HepG2 (cell line): Measurements from ENCODE around the gene MEI1. TPM values are rescaled to one million over a fixed set of nuclear protein-coding genes. Genes with fewer than 3 reads are reported as not detected.

Experiments
- ATF7 ChIP-seq, 2 experiments: fragments of 450-650 bp in 1 of 2; sonication (generic) in 1 of 2; formaldehyde crosslinking in 1 of 2; IDR thresholded peaks; 2 replicates each; pipeline versions ENCODE4 v1.4.0 to v1.6.1; 2016 to 2020; ENCODE audit warnings: antibody characterized with exemption in 1 of 2, mild to moderate bottlenecking in 1 of 2, missing genetic modification reagents in 1 of 2
- BHLHE40 ChIP-seq: IDR thresholded peaks from 2 replicates; pipeline ENCODE4 v1.6.1; 2011; ENCODE audit warnings: low read length, improper control_type of control experiment
- CBX2 ChIP-seq, 2 experiments: fragments of 200-600 bp in 1 of 2; sonication (generic); formaldehyde crosslinking in 1 of 2; IDR thresholded peaks; 2 replicates each; pipeline versions ENCODE4 v1.7.0 to v1.8.1; 2018 to 2022; ENCODE audit warnings: low read depth in 2 of 2, low read length in 1 of 2, mild to moderate bottlenecking in 1 of 2, missing genetic modification reagents in 1 of 2
- ISL2 ChIP-seq: sonication (generic); formaldehyde crosslinking; IDR thresholded peaks from 2 replicates; pipeline ENCODE4 v1.5.0; 2020; ENCODE audit warnings: missing genetic modification reagents
- KAT2B ChIP-seq: fragments of 150-350 bp; IDR thresholded peaks from 2 replicates; pipeline ENCODE4 v1.6.1; 2014; ENCODE audit warnings: low read depth, low read length, borderline replicate concordance
- LCORL ChIP-seq, 2 experiments: fragments of 450-650 bp in 1 of 2; sonication (generic) in 1 of 2; formaldehyde crosslinking in 1 of 2; IDR thresholded peaks; 2 replicates each; pipeline versions ENCODE4 v1.5.0 to v1.6.1; 2017 to 2020; ENCODE audit warnings: antibody characterized with exemption in 1 of 2, missing genetic modification reagents in 1 of 2
- PHB2 ChIP-seq: fragments of 450-650 bp; IDR thresholded peaks from 2 replicates; pipeline ENCODE4 v1.6.1; 2018; ENCODE audit not compliant: partially characterized antibody
- REXO4 ChIP-seq: sonication (generic); formaldehyde crosslinking; IDR thresholded peaks from 2 replicates; pipeline ENCODE4 v1.8.0; 2022; ENCODE audit warnings: missing genetic modification reagents, mild to moderate bottlenecking, borderline replicate concordance
- RFX5 ChIP-seq: IDR thresholded peaks from 2 replicates; pipeline ENCODE4 v1.6.1; 2011; ENCODE audit warnings: low read depth, low read length, improper control_type of control experiment
- RXRB ChIP-seq: IDR thresholded peaks from 2 replicates; pipeline ENCODE4 v1.6.1; 2016; ENCODE audit warnings: borderline replicate concordance, missing genetic modification reagents, missing compliant biosample characterization
- SMAD1 ChIP-seq: sonication (generic); formaldehyde crosslinking; IDR thresholded peaks from 2 replicates; pipeline ENCODE4 v1.4.0; 2020; ENCODE audit warnings: missing genetic modification reagents, low read depth, mild to moderate bottlenecking, borderline replicate concordance
- SOX13 ChIP-seq, 3 experiments: fragments of 450-650 bp in 1 of 3; sonication (generic) in 1 of 3; formaldehyde crosslinking in 1 of 3; IDR thresholded peaks in 2 of 3; conservative IDR thresholded peaks in 1 of 3; 2 replicates each; pipeline versions ENCODE4 v1.5.0 to v1.6.1; 2016 to 2020; ENCODE audit warnings: antibody characterized with exemption in 1 of 3, mild to moderate bottlenecking in 1 of 3, missing compliant biosample characterization in 1 of 3, missing genetic modification reagents in 1 of 3, moderate library complexity in 1 of 3
- ZFP90 ChIP-seq: sonication (generic); formaldehyde crosslinking; IDR thresholded peaks from 2 replicates; pipeline ENCODE4 v1.8.0; 2022; ENCODE audit warnings: missing genetic modification reagents, mild to moderate bottlenecking, inconsistent platforms, borderline replicate concordance
- ZMYM2 ChIP-seq: sonication (generic); formaldehyde crosslinking; IDR thresholded peaks from 2 replicates; pipeline ENCODE4 v1.8.0; 2022; ENCODE audit warnings: mild to moderate bottlenecking, missing genetic modification reagents
- ZNF367 ChIP-seq: sonication (generic); formaldehyde crosslinking; IDR thresholded peaks from 2 replicates; pipeline ENCODE4 v1.4.0; 2020; ENCODE audit warnings: missing genetic modification reagents, borderline replicate concordance
- ZNF501 ChIP-seq: sonication (generic); formaldehyde crosslinking; IDR thresholded peaks from 2 replicates; pipeline ENCODE4 v1.5.1; 2020; ENCODE audit warnings: mild to moderate bottlenecking, moderate library complexity, missing genetic modification reagents
- ZNF567 ChIP-seq: sonication (generic); formaldehyde crosslinking; IDR thresholded peaks from 2 replicates; pipeline ENCODE4 v1.8.1; 2023; ENCODE audit warnings: mild to moderate bottlenecking, missing genetic modification reagents, borderline replicate concordance
- ZNF572 ChIP-seq: sonication (generic); formaldehyde crosslinking; IDR thresholded peaks from 2 replicates; pipeline ENCODE4 v1.5.1; 2020; ENCODE audit warnings: mild to moderate bottlenecking, missing genetic modification reagents
- ZNF607 ChIP-seq: sonication (generic); formaldehyde crosslinking; IDR thresholded peaks from 2 replicates; pipeline ENCODE4 v1.5.1; 2020; ENCODE audit warnings: missing genetic modification reagents, mild to moderate bottlenecking, borderline replicate concordance
- ZNF703 ChIP-seq: sonication (generic); formaldehyde crosslinking; IDR thresholded peaks from 2 replicates; pipeline ENCODE4 v1.5.1; 2020; ENCODE audit warnings: missing genetic modification reagents, mild to moderate bottlenecking, moderate library complexity, borderline replicate concordance
- ZNF776 ChIP-seq: sonication (generic); formaldehyde crosslinking; IDR thresholded peaks from 2 replicates; pipeline ENCODE4 v1.4.0; 2020; ENCODE audit warnings: mild to moderate bottlenecking, missing genetic modification reagents
- ZNF790 ChIP-seq: sonication (generic); formaldehyde crosslinking; IDR thresholded peaks from 2 replicates; pipeline ENCODE4 v1.8.0; 2022; ENCODE audit warnings: missing genetic modification reagents, mild to moderate bottlenecking, borderline replicate concordance
- ZNF792 ChIP-seq: IDR thresholded peaks from 2 replicates; pipeline ENCODE4 v1.6.1; 2016
- polyA plus RNA-seq, 8 experiments: library from polyadenylated mRNA; depleted of rRNA in 3 of 8; stranded (reverse) in 7 of 8; unstranded in 1 of 8; fragments of >200 nt; fragmentation: Illumina TruSeq in 4 of 8; extraction: Trizol in 4 of 8; gene quantifications; 2 replicates each; pipeline versions ENCODE4 v1.2.1 to v1.2.3, GENCODE V29; 2011 to 2016; ENCODE audit warnings: low read depth in 4 of 8, missing spikeins in 1 of 8, mixed read lengths in 1 of 8; ENCODE audit not compliant: insufficient read depth in 1 of 8
- total RNA-seq, 5 experiments: library from RNA; depleted of rRNA; stranded (reverse); fragments of >200 nt; fragmentation: Illumina TruSeq; extraction: Trizol; gene quantifications; 2 replicates each; pipeline ENCODE4 v1.2.3, GENCODE V29; 2016; ENCODE audit warnings: low read depth in 1 of 5
- TF ChIP-seq, protein P1 (sequence below): sonication (generic); formaldehyde crosslinking; IDR thresholded peaks from 2 replicates; pipeline ENCODE4 v1.5.1; 2020; ENCODE audit warnings: mild to moderate bottlenecking, missing genetic modification reagents, moderate library complexity

The MEI1 gene
- total and polyA plus RNA-seq, 2 of the 13 experiments (the other 11 are each of a cell fraction or from before 2014, with no cell fraction given), result 0.75 to 1.9 TPM

DNA sequence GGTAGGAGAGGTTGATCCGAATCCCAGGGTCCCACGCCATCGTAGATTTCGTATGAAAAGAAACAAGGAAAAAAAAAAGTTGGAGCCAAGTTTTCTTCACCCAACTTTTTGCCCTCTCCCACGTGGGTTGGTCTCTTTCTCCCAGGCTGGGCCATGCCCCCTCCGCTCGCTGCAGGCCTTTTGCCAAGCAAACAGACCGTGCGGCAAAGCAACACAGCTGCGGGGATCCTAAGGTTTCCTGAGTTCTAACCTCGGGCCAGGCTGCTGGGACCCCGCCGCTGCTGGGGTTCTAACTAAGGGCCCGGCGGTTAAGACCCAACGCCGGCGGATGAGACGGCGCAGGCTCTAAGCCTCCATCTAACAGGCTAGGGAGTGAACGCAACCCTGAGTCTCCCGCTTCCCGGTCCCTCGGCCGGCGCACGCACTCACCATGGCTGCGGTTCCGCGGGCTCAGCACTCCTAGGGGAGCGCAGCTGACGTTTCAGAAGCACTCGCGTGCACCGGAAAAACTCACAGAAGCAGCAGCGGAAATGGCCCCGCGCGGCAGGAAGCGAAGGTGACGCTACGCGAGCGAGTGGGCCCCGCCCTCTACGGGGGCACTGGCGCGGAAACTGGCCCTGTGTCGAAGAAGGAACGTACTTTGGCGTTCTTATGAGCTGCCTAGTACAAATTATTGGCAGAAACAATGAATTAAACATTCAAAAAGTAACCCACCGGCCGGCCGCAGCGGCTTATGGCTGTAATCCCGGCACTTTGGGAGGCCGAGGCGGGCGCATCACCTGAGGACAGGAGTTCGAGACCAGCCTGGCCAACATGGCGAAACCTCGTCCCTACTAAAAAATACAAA lies 10.7 kb upstream of the MEI1 start, which contains the start of gene SNU13 (continued):
- TF ChIP-seq KAT2B (no peak), ZNF501 (CRISPR knock-in tag) (peak; percentile 90), ZFP90 (peak; percentile 22; the same call in 1 of the 2 replicates), ZNF572 (CRISPR knock-in tag) (0 out of 2 replicates have a peak, but pooled peaks have one; percentile 4), ZNF703 (CRISPR knock-in tag) (0 out of 2 replicates have a peak, but pooled peaks have one; percentile 49), ZNF367 (CRISPR knock-in tag) (no peak), ZNF607 (CRISPR knock-in tag) (0 out of 2 replicates have a peak, but pooled peaks have one; percentile 53), ZMYM2 (CRISPR knock-in tag) (peak; percentile 83; the same call in 1 of the 2 replicates), ZNF776 (CRISPR knock-in tag) (peak; percentile 37; the same call in 1 of the 2 replicates), RXRB (peak; percentile 34; the same call in 1 of the 2 replicates), BHLHE40 (peak; percentile 68), LCORL (IDR thresholded peaks at IDR 0.05) (no peak), LCORL (CRISPR knock-in tag; IDR thresholded peaks at IDR 0.05) (peak; percentile 83), ZNF792 (CRISPR knock-in tag) (peak; percentile 1; the same call in 1 of the 2 replicates), REXO4 (CRISPR knock-in tag) (no peak), ZNF567 (peak; percentile 82; the same call in 1 of the 2 replicates), ZNF790 (CRISPR knock-in tag) (no peak), SOX13 (IDR thresholded peaks at IDR 0.05) (no peak), SOX13 (CRISPR knock-in tag; conservative IDR thresholded peaks at IDR 0.05 in 1 of 2, IDR thresholded peaks at IDR 0.05 in 1 of 2) (peak in 1 of 2 experiments; percentile 52; a peak in 1 of 4 replicates), ISL2 (peak; percentile 68), RFX5 (0 out of 2 replicates have a peak, but pooled peaks have one; percentile 19), ATF7 (IDR thresholded peaks at IDR 0.05) (no peak), ATF7 (CRISPR knock-in tag; IDR thresholded peaks at IDR 0.05) (peak; percentile 52; the same call in 1 of the 2 replicates), SMAD1 (CRISPR knock-in tag) (no peak), PHB2 (no peak), CBX2 (IDR thresholded peaks at IDR 0.05; ENCODE audit: low read depth, low read length) (no peak), CBX2 (CRISPR knock-in tag; IDR thresholded peaks at IDR 0.05; ENCODE audit: low read depth) (no peak)
- TF ChIP-seq, protein P1, sequence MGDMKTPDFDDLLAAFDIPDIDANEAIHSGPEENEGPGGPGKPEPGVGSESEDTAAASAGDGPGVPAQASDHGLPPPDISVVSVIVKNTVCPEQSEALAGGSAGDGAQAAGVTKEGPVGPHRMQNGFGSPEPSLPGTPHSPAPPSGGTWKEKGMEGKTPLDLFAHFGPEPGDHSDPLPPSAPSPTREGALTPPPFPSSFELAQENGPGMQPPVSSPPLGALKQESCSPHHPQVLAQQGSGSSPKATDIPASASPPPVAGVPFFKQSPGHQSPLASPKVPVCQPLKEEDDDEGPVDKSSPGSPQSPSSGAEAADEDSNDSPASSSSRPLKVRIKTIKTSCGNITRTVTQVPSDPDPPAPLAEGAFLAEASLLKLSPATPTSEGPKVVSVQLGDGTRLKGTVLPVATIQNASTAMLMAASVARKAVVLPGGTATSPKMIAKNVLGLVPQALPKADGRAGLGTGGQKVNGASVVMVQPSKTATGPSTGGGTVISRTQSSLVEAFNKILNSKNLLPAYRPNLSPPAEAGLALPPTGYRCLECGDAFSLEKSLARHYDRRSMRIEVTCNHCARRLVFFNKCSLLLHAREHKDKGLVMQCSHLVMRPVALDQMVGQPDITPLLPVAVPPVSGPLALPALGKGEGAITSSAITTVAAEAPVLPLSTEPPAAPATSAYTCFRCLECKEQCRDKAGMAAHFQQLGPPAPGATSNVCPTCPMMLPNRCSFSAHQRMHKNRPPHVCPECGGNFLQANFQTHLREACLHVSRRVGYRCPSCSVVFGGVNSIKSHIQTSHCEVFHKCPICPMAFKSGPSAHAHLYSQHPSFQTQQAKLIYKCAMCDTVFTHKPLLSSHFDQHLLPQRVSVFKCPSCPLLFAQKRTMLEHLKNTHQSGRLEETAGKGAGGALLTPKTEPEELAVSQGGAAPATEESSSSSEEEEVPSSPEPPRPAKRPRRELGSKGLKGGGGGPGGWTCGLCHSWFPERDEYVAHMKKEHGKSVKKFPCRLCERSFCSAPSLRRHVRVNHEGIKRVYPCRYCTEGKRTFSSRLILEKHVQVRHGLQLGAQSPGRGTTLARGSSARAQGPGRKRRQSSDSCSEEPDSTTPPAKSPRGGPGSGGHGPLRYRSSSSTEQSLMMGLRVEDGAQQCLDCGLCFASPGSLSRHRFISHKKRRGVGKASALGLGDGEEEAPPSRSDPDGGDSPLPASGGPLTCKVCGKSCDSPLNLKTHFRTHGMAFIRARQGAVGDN (CRISPR knock-in tag), result peak; percentile 96
